ENCODE results near the gene MAN1A1.
A peak's percentile ranks its signal among the peaks of the same experiment; 100 is the strongest.
"Not testable (repeated sequence)": the region's sequence is repeated elsewhere in the genome, so short reads cannot be mapped to it uniquely, and the experiment has no call there.

Gene MAN1A1

DNA sequence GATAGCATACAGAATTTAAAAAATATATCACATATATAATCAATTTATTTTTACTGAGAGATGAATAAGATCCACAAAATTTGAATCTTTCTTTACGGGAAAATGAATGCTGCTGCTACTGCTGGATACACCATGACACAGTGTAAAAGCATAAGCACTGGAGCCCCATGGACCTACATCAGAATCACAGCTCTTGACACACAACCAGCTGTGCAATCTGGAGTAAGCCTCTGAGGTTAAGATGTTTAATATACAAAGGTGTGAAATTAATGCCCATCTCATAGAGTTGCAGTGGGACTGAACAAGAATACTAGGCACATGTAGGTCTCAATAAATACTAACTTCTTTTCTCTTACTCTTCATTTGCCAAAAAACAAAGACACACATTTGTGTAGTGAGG lies 48.1 kb downstream of the MAN1A1 start:
- no peak for DNase-seq

DNA sequence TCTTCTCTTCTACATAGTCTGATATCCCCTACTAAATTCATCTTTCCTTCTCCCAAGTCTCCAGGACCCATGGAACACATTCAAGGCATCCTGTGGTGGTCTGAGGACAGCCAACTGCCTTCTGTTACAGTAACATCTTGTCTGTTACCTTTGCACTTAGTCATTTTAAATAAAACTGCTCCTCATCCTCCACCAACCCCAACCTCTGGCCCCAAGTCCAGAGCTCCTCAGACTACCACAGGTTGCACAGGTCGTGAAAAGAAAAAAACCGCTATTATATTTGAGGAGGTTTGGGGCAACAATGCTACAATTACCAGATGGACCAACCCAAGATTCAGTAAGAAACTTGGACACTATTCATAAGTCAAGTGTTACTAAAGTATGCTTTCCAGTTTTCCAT lies 49.9 kb downstream of the MAN1A1 start:
- DNase-seq: no peak

DNA sequence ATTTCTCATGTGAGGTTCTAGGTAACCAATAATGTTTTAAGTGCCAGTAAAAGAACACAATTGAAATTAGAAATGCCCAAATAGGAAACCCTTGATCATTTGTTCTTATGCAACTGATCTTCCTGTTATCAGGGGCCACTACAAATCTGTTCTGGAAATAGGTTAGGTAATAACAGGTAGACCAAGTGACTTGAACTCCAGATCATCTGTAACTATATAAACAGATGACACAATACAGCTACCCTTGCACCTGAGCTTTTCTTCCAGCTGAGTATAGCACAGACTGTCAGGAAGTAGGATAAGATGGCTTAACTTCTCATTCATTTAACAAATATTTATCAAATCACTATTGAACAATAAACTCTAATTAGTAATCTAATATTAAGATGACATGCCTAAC lies 52.5 kb downstream of the MAN1A1 start:
- DNase-seq: no peak

DNA sequence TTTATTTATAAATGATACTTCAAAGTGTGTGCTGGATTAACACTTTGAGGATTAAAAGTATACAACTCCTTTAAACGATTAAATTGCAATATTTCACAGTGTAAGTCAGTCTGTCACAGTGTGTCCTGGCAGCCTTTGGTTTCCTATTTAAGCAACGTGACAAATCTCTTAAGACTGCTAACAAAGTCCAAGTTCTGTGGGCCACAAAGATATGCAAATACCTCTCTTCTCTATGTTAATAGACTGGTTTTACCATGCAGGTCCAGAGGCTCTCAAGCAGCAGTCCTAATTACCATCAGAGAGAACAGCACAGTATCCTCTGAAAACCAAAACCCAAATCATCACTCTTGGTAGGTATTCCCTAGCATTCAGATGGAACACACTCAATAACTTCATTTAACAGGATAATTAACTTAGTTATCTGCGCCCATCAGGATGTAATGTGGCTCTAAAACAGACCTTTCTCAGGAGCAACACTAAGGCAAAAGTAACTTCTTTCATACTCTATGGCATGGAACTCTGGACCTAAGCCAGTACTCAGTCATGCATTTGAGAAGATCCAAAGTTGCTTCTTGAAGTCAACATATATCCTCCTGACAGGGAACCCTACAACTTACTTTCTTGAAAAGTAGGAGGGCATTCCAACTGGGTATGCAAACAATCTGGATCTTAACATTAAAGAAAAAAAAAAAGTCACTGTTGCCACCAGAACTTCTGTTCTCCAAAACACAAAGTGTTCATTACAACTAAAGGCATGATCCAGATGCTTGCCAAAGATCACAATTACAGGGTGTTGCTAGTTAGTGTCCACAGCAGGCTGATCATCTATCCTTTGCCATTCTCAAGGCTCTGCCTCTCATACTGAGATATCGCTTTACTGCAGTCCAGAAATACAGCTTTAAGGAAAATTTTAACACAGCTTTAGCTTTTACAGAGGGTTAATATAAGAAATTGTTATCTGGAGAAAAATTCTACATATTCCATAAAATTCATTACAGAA lies 53.2 kb downstream of the MAN1A1 start:
- DNase-seq: no peak

DNA sequence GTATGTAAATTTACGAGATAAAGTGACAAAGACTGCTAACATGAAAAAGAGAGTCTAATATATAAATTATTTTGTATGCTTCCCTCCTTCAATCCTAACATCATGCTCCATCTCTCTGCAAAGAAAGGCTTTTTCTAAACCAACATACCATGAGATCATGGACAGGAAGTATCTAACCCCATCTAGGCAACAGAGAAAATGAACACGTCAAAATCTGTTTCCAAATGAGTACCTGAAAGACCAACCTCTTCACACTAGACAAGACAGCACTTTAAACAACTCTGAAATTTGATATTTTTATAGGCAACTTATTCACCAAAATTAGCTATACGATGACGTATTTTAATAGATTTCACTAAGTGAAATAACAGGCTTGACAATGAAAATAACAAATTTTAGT lies 54.6 kb downstream of the MAN1A1 start:
- DNase-seq: no peak

DNA sequence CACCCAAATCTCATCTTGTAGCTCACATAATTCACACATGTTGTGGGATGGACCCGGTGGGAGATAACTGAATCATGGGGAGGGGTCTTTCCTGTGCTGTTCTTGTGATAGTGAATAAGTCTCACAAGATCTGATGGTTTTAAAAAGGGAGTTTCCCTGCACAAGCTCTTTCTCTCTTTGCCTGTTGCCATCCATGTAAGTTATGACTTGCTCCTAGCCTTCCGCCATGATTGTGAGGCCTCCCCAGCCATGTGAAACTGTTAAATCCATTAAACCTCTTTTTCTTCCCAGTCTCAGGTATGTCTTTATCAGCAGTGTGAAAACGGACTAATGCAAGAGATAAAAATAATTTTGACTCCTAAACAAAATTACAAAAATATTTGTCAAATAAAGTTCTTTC lies 58.5 kb downstream of the MAN1A1 start:
- DNase-seq: not testable (repeated sequence)

DNA sequence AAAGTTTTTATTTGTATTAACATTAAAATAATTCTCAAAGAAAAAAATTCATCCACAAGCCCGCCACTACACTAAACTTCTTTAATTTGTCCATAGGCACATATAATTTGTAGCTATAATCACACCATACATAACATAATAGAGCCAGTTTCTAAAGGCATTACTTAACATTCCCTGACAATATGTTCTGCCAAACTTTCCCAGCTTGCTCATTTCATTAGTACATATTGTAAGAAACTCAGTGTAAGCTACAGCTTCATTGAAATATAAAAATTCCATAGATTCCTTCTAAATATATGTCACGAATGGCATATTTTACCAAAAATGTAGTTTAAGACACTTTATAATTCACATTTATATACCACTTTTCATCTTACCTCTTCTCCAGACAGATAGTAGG lies 59.3 kb downstream of the MAN1A1 start:
- peak; percentile 48 for DNase-seq

DNA sequence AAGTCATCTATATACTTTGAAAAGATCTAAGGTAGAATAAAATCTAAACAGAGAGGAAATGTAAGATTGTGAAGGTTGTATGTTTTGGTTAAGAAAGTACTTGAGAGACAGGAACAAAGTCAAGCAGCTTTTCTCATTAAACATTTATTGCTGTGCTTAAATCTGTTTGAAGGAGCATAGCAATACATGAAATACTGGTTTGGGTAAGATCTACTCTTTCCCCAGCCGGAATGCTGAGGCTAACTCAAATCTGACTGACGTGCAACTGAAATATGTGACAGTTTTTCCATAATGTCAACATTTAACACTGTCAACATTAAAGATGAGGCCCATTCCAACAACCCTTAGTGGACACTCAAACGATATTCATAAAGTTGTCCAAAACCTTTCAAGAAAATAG lies 59.9 kb downstream of the MAN1A1 start:
- no peak for DNase-seq

DNA sequence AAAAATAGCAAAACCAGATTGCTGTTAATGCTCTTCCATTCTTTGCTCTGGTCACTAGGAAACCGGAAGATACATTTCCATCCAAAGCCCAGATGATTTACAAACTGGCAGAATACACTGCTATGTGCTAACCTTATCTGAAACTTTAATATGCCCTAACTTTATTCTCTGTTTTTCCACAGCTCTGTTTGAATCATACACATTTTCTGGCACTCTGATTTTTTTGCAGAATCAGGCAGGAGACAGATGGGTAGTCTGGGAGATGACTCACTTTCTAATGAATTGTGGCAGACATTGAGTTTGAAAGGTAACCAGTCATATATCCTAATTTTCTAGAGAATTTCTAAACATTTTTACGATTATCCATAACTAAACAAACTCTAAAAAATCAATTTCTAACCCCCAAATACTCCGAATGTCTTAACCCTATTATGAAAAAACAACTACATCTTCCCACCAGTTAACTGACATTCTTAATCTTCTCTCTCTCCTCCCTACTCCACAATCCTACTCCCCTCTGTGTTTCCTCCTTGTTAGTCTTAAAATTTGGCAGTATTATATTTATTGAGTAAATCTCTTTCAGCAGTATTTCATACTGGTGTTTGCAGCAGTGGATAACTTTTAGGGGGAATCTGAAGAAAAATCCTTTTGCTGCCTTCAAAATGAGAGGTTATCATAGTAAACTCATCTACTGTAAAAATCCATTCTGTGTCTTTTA lies 63.5 kb downstream of the MAN1A1 start:
- no peak for DNase-seq

DNA sequence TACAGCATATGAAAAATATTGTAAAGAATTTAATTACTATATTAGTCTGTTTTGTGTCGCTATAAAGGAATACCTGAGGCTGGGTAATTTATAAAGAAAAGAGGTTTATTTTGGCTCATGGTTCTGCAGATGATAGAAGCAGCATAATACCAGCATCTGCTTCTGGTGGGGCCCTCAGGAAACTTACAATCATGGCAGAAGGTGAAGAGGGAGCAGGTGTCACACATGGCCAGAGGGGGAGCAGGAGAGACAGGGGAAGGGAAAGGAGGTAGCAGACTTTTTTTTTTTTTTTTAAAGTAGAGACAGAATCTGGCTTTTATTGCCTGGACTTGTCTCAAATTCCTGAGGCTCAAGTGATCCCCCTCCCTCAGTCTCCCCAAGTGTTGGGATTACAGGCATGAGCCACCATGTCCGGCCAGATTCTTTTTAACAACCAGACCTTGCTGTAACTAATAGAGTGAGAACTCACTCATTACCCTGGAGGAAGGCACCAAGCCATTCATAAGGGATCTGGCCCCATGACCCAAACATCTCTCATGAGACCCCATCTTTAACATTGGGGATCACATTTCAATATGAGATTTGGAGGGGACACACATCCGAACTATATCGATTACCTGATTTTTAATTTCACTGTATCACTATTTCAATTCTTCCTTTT lies 64.6 kb downstream of the MAN1A1 start:
- DNase-seq: no peak

DNA sequence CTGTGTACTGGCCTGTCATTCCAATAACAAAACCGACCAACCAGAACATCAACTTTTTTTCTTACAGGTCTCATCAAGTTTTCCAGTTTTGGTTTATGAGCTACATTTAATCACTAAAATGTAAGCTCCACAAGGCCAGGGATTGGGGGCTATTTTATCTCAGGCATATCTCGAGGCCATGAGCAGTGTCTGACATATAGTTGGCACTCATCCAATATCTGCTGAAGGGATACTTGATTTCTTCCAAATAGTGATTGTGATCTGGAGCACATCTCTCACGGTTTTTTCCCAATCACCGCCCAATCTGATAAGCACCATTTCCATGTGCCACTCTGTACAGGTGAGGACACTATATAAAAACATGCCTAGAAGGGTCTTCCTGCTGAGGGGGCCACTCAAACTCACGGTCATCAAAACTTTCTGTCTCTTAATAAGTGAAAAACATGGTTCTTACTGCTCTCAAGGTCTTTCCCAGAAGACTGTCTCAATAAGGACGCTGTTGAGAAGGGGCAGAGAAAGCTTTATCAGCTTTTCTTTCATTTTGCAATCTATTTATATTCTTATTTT lies 65.5 kb downstream of the MAN1A1 start:
- no peak for DNase-seq

DNA sequence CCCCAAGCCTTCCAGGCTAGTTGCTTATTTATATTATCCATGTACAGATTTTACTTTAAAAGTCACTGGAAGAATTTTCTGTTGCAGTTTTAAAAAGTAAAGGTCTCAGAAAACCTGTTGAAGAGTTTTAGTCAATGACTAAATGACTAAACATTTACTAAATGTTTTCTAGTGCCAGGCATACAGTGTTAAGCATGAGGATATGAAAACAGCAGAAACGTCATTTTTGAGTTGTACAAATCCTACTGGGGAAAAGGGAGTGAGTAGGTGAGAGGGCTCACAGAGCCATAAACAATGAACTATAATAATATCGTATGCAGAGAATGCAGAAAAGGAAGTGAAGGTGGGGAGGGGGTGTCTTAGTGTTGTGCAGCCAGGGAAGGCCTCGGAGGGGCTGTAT lies 66.3 kb downstream of the MAN1A1 start:
- DNase-seq: no peak

DNA sequence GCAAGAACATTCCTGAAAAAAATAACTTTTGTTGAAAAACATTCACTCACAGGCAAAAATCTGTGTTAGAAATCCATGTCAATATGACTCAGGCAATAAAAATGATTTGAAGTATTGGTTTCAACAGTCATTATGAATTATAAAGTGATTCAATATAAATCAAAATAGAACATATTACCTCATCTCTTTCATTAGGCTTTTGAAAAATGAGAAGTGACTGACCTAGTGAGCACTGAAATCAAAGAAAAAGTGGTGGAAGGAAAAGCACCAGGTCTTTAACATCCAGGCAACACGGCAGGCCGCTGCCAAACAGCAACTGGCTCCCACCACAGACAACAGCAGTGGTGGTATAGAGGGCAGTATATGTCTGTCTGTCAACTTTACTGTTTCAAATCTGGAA lies 68.9 kb downstream of the MAN1A1 start:
- peak; percentile 66 for DNase-seq

DNA sequence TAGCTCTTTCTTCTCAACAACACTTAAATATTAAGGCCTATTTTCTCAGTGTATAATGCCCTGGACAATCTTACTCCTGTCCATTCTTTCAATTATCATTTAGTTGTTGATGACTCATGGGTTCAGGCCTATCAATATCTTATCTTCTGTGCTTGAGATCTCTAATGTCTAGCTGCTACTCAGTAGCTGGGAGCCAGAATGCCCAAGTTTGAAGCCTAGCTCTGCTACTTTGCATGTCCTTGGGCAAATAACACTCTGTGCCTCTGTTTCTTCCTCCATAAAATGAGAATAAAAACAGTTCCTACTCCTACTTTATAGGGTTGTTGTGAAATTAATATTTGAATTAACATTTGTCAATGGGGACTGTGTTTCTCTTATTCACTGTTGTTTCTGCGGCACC lies 69.5 kb downstream of the MAN1A1 start:
- no peak for DNase-seq

DNA sequence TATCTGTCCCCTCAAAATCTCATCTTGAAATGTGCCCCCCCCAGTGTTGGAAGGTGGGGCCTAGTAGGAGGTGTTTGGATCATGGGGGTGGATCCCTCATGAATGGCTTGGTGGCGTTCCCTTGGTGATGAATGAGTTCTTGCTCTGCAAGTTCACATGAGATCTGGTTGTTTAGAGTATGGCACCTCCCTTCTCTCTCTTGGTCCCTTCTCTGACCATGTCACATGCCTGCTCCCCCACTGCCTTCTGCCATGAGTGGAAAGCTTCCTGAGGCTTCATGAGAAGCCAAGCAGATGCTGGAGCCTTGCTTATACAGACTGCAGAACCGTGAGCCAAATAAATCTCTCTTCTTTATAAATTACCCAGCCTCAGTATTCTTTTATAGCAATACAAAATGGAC lies 70.9 kb downstream of the MAN1A1 start:
- no peak for DNase-seq

DNA sequence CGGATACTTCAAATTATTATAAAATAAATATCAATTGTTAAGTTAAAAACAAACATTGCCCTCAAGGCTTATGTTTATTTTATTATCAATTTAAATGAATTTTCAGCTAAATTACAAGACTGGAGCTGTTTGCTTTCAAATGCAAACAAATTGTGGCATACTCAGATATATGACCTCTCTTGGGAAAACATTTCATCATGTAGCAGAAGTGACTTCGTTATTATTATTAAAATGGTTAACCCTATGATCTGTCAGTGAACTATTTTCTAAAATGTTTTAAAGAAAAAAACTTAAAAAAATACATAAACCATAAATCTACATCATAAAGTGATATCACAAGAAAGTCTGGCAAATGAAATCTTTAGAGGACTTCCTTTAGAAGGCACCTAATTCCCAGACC lies 72.5 kb downstream of the MAN1A1 start:
- peak; percentile 22 for DNase-seq

DNA sequence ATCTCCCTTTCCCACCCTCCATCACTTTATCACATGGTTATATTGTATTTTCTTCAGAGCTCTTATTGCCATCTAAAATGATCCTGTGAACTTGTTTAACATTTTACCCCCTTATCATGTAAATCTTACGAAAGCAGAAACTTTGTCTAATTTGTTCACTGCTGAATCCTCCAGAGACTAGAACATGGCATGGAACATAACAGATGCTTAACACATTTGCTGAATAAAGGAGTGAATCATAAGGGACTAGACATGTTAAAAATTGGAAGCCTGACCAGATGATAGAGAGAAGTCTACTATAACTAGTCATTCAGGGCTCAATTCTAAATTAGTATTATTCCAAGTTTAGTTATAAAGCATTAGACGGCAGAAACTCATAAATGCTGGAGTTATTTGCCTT lies 73.3 kb downstream of the MAN1A1 start:
- DNase-seq: peak; percentile 37

DNA sequence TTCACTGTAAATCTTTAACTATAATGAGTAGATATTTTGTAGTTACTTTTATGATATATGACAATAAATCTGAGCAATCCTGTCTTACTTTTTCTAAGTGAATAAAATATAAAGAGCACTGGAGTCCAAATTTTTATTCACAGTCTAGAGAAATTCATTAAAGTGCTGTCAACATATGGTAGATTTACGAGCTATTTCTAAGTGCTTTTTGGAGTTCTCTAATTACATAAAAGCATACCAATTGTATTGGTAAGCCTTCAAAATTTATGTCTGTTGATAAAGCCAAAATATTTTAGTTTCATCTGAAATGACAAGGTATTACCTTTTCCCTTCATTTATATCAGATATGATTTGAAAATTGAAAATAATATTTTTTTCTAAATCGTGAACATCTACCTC lies 75.4 kb downstream of the MAN1A1 start:
- peak; percentile 14 for DNase-seq

DNA sequence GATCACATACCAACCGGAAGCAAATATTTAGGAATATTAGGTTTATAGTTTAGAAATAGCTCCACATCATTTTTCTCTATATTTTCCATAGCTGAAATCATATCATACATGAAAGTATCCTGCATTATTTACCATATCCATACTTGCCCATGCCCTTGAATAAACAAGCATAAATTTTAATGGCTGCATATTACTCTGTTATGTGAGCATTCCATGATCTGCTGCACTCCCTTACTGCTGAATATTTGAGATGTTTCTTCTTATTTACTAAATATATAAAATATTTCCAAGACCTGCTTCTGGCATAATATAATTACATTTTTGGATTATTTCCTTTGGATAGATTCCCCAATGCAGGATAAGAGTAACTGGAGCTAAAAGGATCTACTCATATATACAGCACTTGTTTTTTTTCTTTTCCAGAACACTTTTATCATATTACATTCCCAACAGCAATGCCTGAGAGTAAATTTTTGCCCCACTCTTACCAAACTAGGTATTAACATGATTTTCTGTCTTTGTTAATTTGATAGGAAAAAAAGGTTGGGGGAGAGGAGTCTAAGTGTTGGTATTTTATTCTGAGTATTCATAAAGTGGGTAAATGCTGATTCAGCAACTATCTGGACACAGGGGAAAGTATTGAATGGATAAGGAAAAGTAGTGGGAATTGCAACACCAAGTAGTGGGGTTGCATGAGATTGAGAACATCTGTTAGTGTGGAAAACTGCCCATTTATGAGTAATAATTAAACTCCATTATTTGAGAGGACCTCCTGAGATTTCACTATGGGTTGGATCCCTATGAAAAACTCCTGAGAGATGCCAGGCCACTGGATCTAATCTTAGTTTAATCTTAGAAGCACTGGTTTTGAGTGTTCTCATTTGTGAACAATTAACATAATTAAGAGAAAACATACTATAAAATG lies 76.0 kb downstream of the MAN1A1 start:
- DNase-seq: peak; percentile 84

DNA sequence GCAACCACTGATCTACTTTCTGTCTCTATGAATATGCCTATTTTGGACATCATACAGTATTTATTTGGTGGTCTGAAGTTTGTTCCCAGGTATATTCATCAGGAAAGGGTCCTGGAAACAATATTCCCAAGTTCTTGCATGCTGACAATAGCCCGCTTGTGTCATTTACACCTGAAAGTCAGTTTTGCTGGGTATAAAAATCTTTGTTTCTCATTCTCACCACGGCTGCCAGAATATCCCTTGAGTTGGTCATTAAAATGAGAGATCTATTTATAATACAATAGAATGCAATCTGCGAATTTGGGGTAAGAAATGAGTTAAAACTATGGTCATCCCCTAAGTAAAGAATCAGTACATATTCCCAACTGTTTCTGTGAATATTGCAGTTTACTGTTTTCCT lies 79.0 kb downstream of the MAN1A1 start:
- no peak for DNase-seq

DNA sequence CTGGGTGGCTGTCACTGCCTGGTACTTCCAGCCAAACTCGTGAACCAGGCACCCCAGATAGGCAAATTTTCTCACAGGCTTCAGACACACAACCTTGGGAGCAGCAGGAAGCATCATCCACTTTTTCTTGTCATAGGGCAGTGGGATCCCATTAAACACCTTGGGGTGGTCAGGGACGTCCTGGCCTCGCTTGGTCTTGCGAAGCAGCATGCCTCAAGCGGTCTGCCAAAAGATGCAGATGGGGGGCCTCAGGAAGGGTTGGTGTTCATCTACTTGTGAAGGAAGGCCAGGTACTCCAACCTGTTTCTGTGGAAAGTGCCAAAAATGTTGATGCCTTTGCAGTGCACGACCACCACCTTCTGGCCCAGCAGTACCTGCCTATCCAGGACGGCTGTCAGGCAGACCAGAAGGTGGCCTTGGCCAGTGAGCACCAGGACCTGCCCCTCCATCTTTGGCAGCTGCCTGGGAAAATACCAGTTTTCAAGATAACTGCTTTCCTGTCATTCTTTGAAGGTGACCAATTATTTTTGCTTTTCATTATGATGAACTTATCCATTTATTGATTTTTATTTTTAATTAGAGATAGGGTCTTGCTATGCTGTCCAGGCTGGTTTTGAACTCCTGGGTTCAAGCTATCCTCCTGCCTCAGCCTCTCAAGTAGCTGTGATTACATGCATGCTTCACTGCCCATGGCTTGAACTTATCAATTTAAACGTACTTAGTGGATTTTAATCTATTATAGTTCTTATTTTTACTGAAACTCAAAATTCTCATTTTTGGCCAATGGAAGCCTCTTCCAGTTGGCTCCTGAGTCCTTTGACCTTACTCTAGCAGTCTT lies 80.1 kb downstream of the MAN1A1 start:
- no peak for DNase-seq
